Stimulated activated CD4-positive, alpha-beta T cell treated with anti-CD3 and anti-CD28 coated beads, Interleukin-12 subunit alpha, Interleukin-12 subunit beta, amount 100 ng/mL, for 48 hours (primary cell): ENCODE data around the gene IFIT1B.

ENCODE experiments used
- DNase-seq, 3 donors: peaks; one replicate each; pipeline ENCODE4 v3.0.0-alpha.2; 2020; ENCODE audit warnings: low read depth in 2 of 3, low spot score in 1 of 3

The IFIT1B gene

GRCh38 chr10:89412276-89412675 is 34.4 kb downstream of the IFIT1B start:
- DNase-seq, result peak in 1 of 3 donors; percentile 26

DNA sequence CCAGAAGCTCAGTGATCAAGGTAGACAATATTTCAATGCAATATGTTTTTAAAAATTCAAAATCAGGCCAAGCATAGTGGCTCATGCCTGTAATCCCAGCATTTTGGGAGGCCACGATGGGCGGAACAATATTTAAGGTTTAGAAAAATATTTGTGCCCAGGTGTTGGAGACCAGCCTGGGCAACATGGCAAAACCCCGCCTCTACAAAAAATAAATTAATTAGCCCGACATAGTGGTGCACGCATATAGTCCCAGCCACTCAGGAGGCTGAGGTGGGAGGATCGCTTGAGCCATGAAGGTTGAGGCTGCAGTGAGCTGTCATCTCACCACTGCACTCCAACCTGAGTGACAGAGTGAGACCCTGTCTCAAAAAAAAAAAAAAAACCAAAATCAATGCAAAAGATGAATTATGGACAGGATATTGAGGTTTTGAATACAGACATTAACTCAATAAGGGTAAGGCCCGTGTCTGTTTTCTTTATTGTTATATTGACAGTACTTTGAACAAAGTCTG is 35.6 kb downstream of the IFIT1B start:
- DNase-seq, result no peak

GRCh38 chr10:89414146-89414878 is 36.5 kb downstream of the IFIT1B start, which contains the start of gene IFIT5:
IFIT5 (plus strand) TSS chr10:89414568; CDS start chr10:89414799, 231 bp downstream.
- DNase-seq, result peak; percentile 34 to 41 (median 39)

DNA sequence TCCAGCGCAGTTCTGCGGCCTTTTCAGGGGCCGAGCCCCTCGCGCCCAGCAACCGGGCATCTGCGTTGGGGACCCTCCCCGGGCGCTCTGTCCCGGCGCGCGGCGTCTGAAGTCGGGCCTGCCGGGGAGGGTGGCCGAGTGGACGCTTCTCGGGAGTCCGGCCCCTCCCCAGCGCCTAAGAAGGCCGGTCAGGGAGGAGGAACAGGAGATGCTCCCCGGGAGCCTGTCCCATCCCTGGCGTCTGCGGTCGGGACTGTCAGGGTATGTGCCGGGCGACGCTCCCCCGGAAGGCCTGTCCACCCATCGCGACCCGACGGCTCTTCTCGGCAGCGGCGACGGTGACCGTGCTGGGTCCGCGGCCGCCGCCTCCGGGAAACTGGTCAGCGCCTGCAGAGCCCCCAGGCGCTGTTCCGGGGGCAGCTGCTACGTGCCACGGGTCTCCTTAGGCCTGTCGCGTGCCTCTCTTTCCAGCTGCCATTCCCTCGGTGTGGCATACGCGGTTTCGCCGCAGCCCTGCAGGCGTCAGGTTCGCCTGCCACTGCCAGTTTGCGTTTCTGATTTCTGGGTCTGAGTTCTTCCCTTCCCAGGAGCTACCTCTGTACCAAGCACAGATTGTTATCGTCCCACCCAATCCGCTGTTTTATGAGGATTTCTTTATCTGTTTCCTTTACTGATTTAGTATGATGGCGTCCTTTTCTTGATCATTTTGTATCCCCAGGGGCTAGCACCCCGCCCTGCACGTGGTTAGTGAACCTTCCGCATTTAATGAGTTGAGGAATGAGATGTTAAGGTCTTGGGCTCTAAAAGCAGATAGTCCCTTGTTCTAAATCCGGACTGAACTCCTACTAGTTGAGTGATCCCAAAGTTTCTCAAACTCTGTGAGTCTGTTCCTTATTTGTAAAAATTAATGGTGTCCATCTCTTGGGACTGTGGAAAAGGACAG is 37.3 kb downstream of the IFIT1B start:
- DNase-seq, result peak in 1 of 3 donors; percentile 26

- DNase-seq, result no peak
These were observed 38.6 kb downstream of the IFIT1B start for GRCh38 chr10:89416465-89416864.

DNA sequence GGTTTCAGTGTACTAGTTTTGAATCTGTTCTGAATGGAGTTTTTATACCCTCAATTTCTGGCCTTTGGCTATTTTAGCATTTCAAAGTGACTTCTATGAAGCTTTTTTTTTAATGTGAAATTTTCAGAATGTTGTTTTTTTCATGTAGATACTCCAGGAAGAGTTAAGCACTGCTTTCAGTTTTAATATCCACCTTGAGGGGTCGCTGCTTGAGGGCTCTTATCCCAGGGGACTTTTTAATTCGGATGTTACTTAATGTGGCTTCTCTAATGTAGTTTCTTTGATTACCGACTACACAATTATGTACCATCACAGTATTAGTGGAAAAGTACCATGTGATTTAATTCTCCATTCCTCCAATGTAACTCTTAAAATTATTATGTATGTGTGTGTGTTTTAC is 41.7 kb downstream of the IFIT1B start:
- DNase-seq, result no peak

DNA sequence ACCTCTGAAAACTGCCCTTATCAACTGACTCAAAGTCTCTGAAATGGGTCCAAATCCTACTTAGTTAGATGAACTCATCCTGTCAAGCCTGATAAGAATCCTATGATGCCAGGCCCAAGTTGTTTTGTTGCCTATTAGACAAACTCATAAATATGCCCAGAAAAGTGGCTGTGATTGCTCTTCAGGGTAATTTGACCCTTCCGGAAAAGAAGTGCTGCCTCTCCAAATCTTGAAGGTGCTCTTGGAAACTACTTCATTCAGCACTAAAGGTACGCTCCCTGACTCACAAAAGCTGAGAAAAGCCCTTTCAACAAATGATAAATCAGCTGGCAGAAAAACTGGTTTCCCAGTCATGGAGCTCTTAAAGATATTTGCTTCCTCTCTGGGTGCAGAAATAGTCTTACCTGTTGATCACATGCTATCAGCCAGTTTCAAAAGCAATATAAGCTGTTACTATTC is 43.2 kb downstream of the IFIT1B start:
- DNase-seq, result no peak

- DNase-seq, result no peak
These were observed 47.1 kb downstream of the IFIT1B start for GRCh38 chr10:89425000-89425399.

DNA sequence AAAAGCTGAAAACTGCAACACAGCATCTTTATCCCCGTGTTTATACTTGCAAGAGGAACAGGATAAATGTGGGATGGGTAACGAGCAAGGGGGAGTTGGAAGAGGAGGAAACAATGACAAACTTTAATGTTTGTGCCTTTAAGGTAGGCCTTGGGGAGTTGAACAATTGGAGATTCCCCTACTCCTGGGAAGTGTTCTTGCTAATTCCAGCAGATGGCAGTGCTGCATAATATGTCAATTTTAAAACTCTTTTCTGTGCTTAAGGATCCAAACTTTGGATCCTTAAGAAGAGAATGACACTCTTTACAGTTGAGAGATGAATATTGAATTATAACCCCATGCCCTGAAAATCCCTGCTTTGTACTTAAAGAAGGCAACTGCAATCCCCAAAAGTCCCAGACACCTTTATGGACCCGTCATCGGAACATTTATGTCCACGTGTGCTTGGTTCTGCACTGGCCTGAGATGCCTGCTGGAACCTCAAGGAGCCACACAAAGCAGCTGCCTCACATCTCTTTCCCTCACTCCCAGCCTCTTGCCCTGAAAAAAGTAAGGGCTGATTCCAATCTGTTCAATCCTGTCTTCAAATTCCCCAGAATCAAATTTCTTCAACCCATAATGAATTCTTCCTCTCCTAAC is 48.5 kb downstream of the IFIT1B start:
- peak in 1 of 3 donors; percentile 11 for DNase-seq

GRCh38 chr10:89427629-89428028 is 49.8 kb downstream of the IFIT1B start:
- no peak for DNase-seq

- DNase-seq, result no peak
These were observed 51.0 kb downstream of the IFIT1B start for GRCh38 chr10:89428877-89429276.

DNA sequence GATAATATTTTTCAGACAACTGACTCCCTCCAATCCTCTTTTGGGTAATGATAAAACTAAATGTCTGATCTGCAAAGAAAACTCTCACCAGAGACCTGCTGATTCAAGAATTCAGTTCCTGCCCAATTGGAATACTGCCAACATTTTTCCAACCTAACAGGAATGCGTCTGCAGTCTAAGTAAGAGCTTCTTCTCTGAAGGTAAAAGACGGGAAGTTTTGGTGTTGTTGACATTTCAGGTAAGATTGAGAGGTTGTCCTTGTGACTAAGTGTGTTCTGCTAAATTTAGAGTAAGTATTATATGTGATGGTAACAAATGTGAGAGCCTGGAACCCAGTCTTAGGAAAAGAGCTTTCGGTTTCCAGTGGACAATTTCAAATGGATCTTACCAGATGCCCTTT is 54.1 kb downstream of the IFIT1B start:
- no peak for DNase-seq
